Activated CD8-positive, alpha-beta T cell treated with anti-CD3 and anti-CD28 coated beads for 36 hours (primary cell): Measurements from ENCODE around the gene UBXN6. TPM values are rescaled to one million over a fixed set of nuclear protein-coding genes. Genes with fewer than 3 reads are reported as not detected.
A peak's percentile ranks its signal among the peaks of the same experiment; 100 is the strongest.

Experiments
- ATAC-seq: fragments of 200-7000 bp; cut with Tn5 transposase; one replicate; pipeline ENCODE4 v1.10.0; 2021; ENCODE audit warnings: mild to moderate bottlenecking, moderate library complexity
- CTCF ChIA-PET: fragments of 350-600 bp; sonication (Branson Sonifier 250); formaldehyde crosslinking; loops from one replicate; lab custom pipeline; 2021; ENCODE audit warnings: antibody characterized with exemption; lab: Charles Lee
- POLR2A ChIA-PET: fragments of 350-600 bp; sonication (Branson Sonifier 250); formaldehyde crosslinking; loops from one replicate; lab custom pipeline; 2021; ENCODE audit warnings: antibody characterized with exemption; lab: Charles Lee
- DNase-seq: peaks from one replicate; pipeline ENCODE4 v3.0.0-alpha.2; 2020
- H3K27ac Mint-ChIP-seq: one replicate; pipeline ENCODE4 v1.8.0; 2021; ENCODE audit warnings: mild to moderate bottlenecking, mixed read lengths
- H3K27me3 Mint-ChIP-seq: one replicate; pipeline ENCODE4 v1.8.0; 2021; ENCODE audit warnings: mixed read lengths
- H3K36me3 Mint-ChIP-seq: one replicate; pipeline ENCODE4 v1.8.0; 2021; ENCODE audit warnings: low read depth, mixed read lengths
- H3K4me1 Mint-ChIP-seq: one replicate; pipeline ENCODE4 v1.8.0; 2021; ENCODE audit warnings: low read depth, mixed read lengths
- H3K4me3 Mint-ChIP-seq: one replicate; pipeline ENCODE4 v1.8.0; 2021; ENCODE audit warnings: mild to moderate bottlenecking, moderate library complexity, mixed read lengths
- H3K9me3 Mint-ChIP-seq: one replicate; pipeline ENCODE4 v1.8.0; 2021; ENCODE audit warnings: mixed read lengths
- intact Hi-C: fragments of 100-400 bp; cut with micrococcal nuclease; formaldehyde crosslinking; loops from one replicate; pipeline ENCODE4 v1.10.0; 2022
- total RNA-seq, 2 experiments: library from RNA; stranded (reverse); gene quantifications; one replicate each; pipeline ENCODE4 v1.2.3, GENCODE V29; 2021
- TF ChIP-seq, protein P1 (sequence below): fragments of 200-600 bp; IDR thresholded peaks from one replicate; pipeline ENCODE4 v1.8.0; 2022; ENCODE audit warnings: antibody characterized with exemption, mild to moderate bottlenecking

Gene UBXN6
- total RNA-seq, 2 experiments from 2014 or later = 35.8 to 36.5 TPM

DNA sequence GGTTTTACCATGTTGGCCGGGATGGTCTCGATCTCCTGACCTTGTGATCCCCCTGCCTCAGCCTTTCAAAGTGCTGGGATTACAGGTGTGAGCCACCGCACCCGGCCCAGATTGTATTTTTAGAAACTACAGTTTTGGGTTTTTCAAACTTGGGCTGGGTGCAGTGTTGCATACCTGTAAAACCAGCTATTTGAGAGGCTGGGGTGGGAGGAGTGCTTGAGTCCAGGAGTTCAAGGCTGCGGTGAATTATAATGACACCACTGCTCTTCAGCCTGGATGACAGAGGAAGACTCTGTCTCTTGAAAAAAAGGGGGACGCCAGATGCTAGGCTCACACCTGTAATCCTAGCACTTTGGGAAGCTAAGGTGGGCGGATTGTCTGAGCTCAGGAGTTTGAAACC lies 51.0 kb downstream of the UBXN6 start:
- H3K4me3 Mint-ChIP-seq = no peak overlapping the region
- ATAC-seq (no peak), DNase-seq (no peak)
- POLR2A ChIA-PET = interaction anchor here (0.6 to 1.2 kb wide), 2 partner anchors 28 to 37 kb away, joined by 3 read pairs; no protein-coding TSS in a partner anchor
- intact Hi-C loops = no loop called here
- TF ChIP-seq, protein P1, sequence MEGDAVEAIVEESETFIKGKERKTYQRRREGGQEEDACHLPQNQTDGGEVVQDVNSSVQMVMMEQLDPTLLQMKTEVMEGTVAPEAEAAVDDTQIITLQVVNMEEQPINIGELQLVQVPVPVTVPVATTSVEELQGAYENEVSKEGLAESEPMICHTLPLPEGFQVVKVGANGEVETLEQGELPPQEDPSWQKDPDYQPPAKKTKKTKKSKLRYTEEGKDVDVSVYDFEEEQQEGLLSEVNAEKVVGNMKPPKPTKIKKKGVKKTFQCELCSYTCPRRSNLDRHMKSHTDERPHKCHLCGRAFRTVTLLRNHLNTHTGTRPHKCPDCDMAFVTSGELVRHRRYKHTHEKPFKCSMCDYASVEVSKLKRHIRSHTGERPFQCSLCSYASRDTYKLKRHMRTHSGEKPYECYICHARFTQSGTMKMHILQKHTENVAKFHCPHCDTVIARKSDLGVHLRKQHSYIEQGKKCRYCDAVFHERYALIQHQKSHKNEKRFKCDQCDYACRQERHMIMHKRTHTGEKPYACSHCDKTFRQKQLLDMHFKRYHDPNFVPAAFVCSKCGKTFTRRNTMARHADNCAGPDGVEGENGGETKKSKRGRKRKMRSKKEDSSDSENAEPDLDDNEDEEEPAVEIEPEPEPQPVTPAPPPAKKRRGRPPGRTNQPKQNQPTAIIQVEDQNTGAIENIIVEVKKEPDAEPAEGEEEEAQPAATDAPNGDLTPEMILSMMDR = no peak
- peaks cover 53% of the 10 kb centered on the region for H3K36me3 Mint-ChIP-seq
- no peaks in the 10 kb centered on the region for H3K27me3 Mint-ChIP-seq
- CTCF ChIA-PET = no interaction called here
- H3K9me3 Mint-ChIP-seq = no peaks in the 10 kb centered on the region
- H3K4me1 Mint-ChIP-seq = peaks cover 30% of the 10 kb centered on the region
- no peak overlapping the region for H3K27ac Mint-ChIP-seq

DNA sequence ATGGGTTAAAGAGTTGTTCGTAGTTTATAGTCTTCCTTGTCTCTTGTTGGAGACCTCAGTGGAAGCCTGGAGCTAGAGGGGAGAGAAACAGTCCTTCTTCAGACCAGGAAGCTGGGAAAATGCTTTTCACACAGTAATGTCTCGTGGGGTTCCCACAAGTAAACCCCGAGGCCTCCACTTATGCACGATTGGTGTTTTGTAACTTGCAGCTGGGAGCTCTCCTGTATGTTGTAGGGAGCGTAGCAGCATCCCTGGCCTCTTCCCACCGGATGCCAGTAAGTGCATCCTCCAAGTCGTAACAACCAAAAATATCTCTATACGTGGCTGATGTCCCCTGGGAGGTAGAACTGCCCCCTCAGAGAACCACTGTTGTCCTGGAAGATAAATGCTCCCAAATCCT lies 51.6 kb downstream of the UBXN6 start:
- H3K27me3 Mint-ChIP-seq = no peaks in the 10 kb centered on the region
- no peak overlapping the region for H3K4me3 Mint-ChIP-seq
- no peak for ATAC-seq
- H3K36me3 Mint-ChIP-seq = peaks cover 51% of the 10 kb centered on the region
- DNase-seq = no peak
- H3K27ac Mint-ChIP-seq = no peak overlapping the region
- TF ChIP-seq, protein P1 = no peak
- ChIA-PET CTCF (no interaction called here), POLR2A (interaction anchor here (0.9 to 3.2 kb wide), 3 partner anchors 10 to 28 kb away, joined by 3 to 24 read pairs (median 3); no protein-coding TSS in a partner anchor)
- no peaks in the 10 kb centered on the region for H3K9me3 Mint-ChIP-seq
- intact Hi-C loops = no loop called here
- H3K4me1 Mint-ChIP-seq = peaks cover 37% of the 10 kb centered on the region

DNA sequence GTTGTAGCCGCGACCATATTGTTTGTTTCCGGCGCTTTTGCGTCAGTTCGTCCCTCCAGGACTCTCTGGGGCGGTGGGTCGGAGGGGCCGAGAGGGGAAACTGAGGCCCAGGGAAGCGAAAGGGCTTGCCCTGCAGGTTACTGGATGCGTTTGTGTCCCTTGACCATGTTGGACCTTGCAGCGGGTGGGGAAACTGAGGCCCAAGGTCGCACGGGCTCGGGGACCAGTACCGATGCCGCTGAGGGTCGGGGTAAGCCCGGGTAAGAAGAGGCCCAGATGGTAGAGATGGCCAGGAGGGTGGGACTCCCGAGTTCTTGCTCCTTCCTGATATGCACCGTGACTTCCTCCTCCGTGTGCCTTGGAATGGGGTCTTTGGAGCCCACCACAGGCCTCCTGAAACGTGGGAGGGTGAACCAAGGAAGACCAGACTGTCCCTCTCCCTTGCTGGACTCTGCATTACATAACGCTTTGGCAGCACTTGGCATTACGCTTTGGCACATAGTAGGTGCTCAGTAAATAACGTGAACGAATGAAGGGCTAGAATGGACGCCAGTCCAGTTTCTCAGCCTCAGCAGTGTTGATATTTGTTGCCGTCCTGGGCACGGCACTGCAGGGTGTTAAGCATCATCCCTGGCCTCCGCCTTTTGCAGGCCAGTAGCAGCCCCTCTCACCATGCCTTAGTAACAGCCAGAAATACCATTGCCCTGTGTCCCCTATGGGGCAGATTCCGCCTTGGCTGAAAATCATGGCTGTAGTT lies 54.4 kb downstream of the UBXN6 start:
- Mint-ChIP-seq H3K36me3 (peaks cover 42% of the 10 kb centered on the region), H3K9me3 (no peaks in the 10 kb centered on the region), H3K27ac (peak overlapping the region; percentile 90), H3K27me3 (no peaks in the 10 kb centered on the region), H3K4me1 (peaks cover 46% of the 10 kb centered on the region), H3K4me3 (peak overlapping the region; percentile 95)
- peak; percentile 36 for DNase-seq
- no peak for ATAC-seq
- ChIA-PET CTCF (interaction anchor here (1.1 to 1.7 kb wide), 3 partner anchors 33 to 135 kb away, joined by 3 to 6 read pairs (median 5); no protein-coding TSS in a partner anchor), POLR2A (interaction anchor here (0.7 to 3.2 kb wide), 15 partner anchors 8 to 156 kb away, joined by 3 to 24 read pairs (median 3); partner anchors contain the start of genes UBXN6 and YJU2)
- TF ChIP-seq, protein P1 = no peak
- intact Hi-C loops = no loop called here

DNA sequence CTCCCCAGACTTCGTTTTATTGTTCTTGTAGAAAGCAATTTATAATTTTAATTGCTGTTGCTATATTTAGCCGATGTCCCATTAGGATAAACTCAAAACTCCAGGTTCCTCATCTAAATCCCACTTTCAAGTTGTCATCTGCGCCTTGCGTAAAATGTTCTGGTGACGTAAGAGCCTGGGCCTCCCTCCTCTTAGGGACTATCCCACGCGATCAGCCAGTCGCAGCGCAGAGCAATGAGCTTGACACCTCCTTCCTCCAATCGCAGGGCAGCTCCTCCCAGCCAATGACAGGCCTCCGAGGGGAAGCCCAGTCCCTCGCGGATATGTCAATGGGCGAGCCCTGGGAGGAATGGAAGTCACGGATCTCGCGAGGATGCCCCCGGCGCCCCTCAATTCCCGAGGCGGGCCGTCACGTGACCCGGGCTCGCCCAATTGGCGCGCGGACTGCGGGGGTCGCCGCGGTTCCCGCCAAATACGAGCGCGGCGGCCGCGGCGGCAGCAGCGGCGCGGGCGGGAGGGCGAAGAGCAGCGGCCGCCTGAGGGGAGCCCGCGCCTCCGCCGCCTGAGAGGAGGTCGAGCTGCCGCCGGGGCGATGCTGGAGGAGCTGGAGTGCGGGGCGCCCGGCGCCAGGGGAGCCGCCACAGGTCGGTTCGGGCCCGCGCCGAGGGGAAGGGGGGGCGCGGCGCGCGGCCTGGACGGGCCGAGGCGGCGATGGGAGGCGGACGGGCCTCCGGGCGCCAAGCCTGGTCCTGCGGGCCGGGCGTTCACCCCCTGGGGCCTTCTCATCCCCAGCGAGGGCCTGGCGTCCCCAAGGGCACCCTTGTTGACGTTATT lies 55.2 kb downstream of the UBXN6 start, which contains the start of gene CHAF1A:
CHAF1A (plus strand) TSS at position 470 of the 834 bp plus-strand sequence; CDS start at position 593, 123 bp downstream.
- Mint-ChIP-seq H3K27me3 (no peaks in the 10 kb centered on the region), H3K4me1 (peaks cover 48% of the 10 kb centered on the region), H3K4me3 (peak within 1 kb of the TSS; percentile 95), H3K9me3 (no peaks in the 10 kb centered on the region), H3K27ac (peak within 1 kb of the TSS; percentile 97), H3K36me3 (peaks cover 43% of the 10 kb centered on the region)
- POLR2A ChIA-PET = interaction anchor here (0.8 to 1.7 kb wide), 13 partner anchors 8 to 156 kb away, joined by 3 to 8 read pairs (median 3); partner anchors contain the start of genes UBXN6 and YJU2
- intact Hi-C loops = no loop called here
- CTCF ChIA-PET = interaction anchor here (0.6 to 2.5 kb wide), 5 partner anchors 23 to 142 kb away, joined by 3 to 15 read pairs (median 5); no protein-coding TSS in a partner anchor
- ATAC-seq = peak; percentile 95
- DNase-seq = peak; percentile 100
- TF ChIP-seq, protein P1 = no peak
